Neural crest cell (in vitro differentiated cells): Measurements from ENCODE around the gene EXOC6B. TPM values are rescaled to one million over a fixed set of nuclear protein-coding genes. Genes with fewer than 3 reads are reported as not detected.

Experiments
- DNase-seq: peaks from one replicate; pipeline ENCODE4 v3.0.0; 2021; ENCODE audit warnings: low read depth, mixed read lengths, low spot score
- H3K27ac Mint-ChIP-seq: one replicate; pipeline ENCODE4 v1.8.0; 2021; ENCODE audit warnings: mild to moderate bottlenecking, mixed read lengths; ENCODE audit not compliant: unreplicated experiment
- H3K27me3 Mint-ChIP-seq: 2 replicates; pipeline ENCODE4 v1.8.0; 2021; ENCODE audit warnings: low read depth, mild to moderate bottlenecking, mixed read lengths
- H3K36me3 Mint-ChIP-seq: 2 replicates; pipeline ENCODE4 v1.8.0; 2021; ENCODE audit warnings: low read depth, mild to moderate bottlenecking, mixed read lengths
- H3K4me1 Mint-ChIP-seq: 2 replicates; pipeline ENCODE4 v1.8.0; 2021; ENCODE audit warnings: mixed read lengths
- H3K4me3 Mint-ChIP-seq: one replicate; pipeline ENCODE4 v1.8.0; 2021; ENCODE audit warnings: mild to moderate bottlenecking, mixed read lengths
- H3K9me3 Mint-ChIP-seq: 2 replicates; pipeline ENCODE4 v1.8.0; 2021; ENCODE audit warnings: mixed read lengths
- total RNA-seq: library from RNA; stranded (reverse); gene quantifications from 2 replicates; pipeline ENCODE4 v1.2.1, GENCODE V29; 2021
- TF ChIP-seq, protein P1 (sequence below): fragments of 200-600 bp; sonication (generic); conservative IDR thresholded peaks from 2 replicates; pipeline ENCODE4 v1.5.0; 2021; ENCODE audit warnings: antibody characterized with exemption, mild to moderate bottlenecking

The EXOC6B gene
- total RNA-seq, 1 donor from 2014 or later, result 28.2 TPM

DNA sequence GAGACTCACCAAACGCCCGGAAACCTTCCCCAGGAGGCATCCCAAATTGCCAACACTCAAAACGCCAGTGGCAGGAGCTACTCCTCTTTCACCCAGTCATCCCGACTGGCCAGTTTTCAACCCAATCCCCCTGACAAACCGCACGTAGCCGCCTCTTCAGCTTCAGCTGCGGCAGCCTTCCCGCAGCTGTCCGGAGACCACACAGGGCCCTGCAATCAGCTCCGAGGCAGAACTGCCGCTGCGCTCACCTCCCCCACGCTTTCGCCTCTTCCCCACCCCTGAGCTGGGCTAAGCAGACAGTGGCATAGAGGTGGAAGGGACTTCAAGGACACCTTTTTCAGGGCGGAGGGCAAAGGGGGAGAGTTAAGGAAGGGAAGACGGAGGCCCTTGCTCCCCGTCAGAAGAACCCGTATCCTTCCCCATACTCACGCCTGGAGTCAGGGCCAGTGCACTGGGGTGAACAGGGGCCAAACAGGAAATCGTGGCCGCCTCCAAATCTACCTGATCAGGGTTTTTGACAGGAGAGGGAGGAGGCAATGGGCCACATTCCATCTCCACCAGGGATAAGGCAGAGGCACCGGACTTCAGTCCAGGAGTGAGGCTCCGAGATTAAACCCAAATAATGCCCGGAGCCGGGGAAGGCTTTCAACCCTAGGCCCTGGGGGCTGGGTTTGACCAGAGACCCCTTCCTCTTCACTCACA is 695.0 kb downstream of the EXOC6B start:
- TF ChIP-seq, protein P1, sequence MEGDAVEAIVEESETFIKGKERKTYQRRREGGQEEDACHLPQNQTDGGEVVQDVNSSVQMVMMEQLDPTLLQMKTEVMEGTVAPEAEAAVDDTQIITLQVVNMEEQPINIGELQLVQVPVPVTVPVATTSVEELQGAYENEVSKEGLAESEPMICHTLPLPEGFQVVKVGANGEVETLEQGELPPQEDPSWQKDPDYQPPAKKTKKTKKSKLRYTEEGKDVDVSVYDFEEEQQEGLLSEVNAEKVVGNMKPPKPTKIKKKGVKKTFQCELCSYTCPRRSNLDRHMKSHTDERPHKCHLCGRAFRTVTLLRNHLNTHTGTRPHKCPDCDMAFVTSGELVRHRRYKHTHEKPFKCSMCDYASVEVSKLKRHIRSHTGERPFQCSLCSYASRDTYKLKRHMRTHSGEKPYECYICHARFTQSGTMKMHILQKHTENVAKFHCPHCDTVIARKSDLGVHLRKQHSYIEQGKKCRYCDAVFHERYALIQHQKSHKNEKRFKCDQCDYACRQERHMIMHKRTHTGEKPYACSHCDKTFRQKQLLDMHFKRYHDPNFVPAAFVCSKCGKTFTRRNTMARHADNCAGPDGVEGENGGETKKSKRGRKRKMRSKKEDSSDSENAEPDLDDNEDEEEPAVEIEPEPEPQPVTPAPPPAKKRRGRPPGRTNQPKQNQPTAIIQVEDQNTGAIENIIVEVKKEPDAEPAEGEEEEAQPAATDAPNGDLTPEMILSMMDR, result no peak
- no peak for DNase-seq
- no peaks in the 10 kb centered on the region for H3K9me3 Mint-ChIP-seq
- peaks cover 32% of the 10 kb centered on the region for H3K27me3 Mint-ChIP-seq
- H3K36me3 Mint-ChIP-seq, result no peaks in the 10 kb centered on the region
- H3K4me3 Mint-ChIP-seq, result no peak overlapping the region
- H3K27ac Mint-ChIP-seq, result peak overlapping the region; percentile 37
- peaks cover 3% of the 10 kb centered on the region for H3K4me1 Mint-ChIP-seq

DNA sequence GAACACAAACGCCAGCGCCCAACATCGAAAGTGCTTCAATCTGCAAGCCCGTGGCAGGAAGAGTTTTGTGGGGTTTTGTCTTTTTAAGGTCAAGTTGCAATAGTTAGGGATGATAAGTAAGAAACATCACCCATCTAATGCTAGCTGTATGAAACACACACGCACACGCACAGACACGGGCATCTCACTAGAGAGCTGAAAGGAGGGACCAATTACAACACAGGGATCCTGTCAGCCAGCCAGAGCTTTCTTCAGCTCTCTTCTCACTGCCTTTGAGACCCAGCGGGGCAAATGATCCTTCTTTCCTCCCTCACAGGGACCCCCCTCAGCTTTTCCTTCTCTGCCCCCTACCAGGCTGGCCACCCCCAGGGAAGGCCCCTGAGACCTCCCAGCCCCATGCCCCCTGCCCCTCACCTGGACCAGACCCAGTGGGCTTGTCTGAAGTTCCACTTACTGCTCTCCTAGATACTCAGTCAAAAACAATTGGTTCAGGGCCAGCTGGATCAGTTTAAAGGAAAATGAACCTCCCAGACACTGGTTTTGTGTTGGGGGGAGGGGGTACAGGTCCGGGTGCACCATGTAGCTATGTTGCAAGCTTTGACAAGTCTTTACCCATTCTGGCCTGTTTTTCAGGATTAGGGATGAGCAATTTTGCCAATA is 696.0 kb downstream of the EXOC6B start:
- Mint-ChIP-seq H3K27ac (no peak overlapping the region), H3K36me3 (no peaks in the 10 kb centered on the region), H3K4me3 (no peak overlapping the region), H3K4me1 (no peaks in the 10 kb centered on the region), H3K27me3 (peaks cover 32% of the 10 kb centered on the region), H3K9me3 (no peaks in the 10 kb centered on the region)
- no peak for DNase-seq
- TF ChIP-seq, protein P1, result no peak

DNA sequence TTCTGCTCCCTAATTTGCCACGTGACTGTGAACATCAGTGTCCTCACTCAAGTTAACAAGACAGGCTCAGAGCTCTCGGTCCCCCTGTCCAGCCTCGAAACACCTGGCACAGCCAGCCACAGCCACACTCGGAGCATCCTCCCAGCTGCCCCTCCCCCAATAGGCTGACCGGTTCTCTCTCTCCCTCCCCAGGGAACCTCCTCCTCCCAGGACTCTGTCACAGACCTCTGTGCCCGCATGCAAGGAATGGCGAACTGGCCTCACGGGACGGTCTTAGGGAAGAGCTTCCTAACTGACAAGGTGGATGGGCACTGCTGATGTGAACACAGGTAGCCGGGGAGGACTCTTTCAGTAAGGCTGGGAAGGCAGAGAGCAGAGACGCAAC is 697.0 kb downstream of the EXOC6B start:
- Mint-ChIP-seq H3K4me1 (no peaks in the 10 kb centered on the region), H3K9me3 (no peaks in the 10 kb centered on the region), H3K36me3 (no peaks in the 10 kb centered on the region), H3K27me3 (peaks cover 42% of the 10 kb centered on the region), H3K27ac (no peak overlapping the region), H3K4me3 (no peak overlapping the region)
- no peak for DNase-seq
- TF ChIP-seq, protein P1, result no peak

DNA sequence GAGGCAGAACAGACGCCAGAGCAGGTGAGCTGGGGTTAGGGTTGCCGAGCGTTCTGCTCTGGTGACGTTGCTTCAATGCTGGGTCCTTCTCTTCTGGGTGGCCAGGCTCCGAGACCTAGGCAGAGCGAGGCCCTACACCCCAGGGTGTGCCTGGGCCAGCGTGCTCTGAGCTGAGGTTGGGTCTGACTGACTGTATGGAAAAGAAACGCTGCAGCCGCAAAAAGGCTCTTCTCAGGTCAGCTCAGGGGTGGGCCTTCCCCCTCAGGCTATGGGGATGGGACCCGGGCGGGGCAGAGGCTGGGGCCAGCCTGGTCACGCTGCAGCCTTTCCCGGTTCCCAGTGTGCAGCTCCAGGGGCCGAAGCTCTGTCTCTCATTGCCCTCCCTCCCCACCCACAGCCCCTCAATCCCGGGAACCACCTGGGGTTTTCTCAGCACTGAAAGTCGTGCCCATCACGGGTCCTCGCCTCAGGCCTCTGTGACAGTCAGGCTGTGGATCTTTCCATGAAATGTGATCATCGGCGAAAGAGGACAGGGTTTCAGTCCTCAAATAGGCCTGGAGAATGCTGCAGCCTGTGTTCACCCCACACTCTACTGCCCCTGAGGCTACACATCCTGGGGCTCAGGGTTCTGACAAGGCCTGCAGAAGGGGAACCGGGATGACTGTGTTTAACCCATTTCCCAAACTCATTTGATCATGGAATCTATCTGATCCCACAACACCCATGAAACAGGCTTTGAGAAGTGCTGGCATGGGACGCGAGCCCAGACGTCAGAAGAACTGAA is 697.6 kb downstream of the EXOC6B start:
- no peak overlapping the region for H3K27ac Mint-ChIP-seq
- no peak for DNase-seq
- no peaks in the 10 kb centered on the region for H3K9me3 Mint-ChIP-seq
- H3K27me3 Mint-ChIP-seq, result peaks cover 46% of the 10 kb centered on the region
- H3K4me1 Mint-ChIP-seq, result no peaks in the 10 kb centered on the region
- TF ChIP-seq, protein P1, result no peak
- H3K4me3 Mint-ChIP-seq, result no peak overlapping the region
- H3K36me3 Mint-ChIP-seq, result no peaks in the 10 kb centered on the region

DNA sequence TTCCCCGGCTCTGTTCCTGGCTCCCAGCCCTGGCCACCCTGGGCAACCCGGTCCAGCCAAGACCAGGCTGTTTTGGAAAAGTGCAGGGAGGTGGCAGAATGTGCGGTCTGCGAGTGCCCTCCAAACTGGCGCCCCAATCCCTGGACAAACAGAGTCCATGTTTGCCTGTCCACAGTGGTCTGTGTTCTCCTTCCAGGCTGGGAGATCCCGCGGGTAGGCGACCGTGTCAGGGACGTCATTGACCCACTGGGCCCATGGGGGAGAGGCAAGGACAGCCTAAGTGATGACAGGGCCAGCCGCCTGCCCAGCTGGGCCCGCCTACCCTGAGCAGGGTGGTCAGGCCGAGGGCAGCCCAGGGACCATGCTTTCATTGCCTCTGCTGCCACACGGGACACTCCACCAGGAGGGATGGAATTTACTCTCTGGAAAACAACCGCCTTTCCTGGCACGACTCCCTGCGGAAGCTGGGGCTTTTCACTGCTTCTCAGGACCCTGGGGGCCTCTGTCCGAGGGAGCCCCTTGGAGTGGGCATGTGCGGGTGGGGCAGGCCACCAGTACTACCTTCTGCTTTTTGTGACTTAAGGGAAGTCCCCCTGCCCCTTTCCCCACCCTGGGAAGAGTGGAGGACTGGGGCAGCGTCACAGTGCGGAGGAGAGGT is 698.3 kb downstream of the EXOC6B start:
- H3K27me3 Mint-ChIP-seq, result peaks cover 50% of the 10 kb centered on the region
- DNase-seq, result no peak
- H3K4me1 Mint-ChIP-seq, result no peaks in the 10 kb centered on the region
- no peaks in the 10 kb centered on the region for H3K36me3 Mint-ChIP-seq
- no peak overlapping the region for H3K4me3 Mint-ChIP-seq
- peaks cover 4% of the 10 kb centered on the region for H3K9me3 Mint-ChIP-seq
- H3K27ac Mint-ChIP-seq, result no peak overlapping the region
- TF ChIP-seq, protein P1, result no peak
